ENCODE measurements around the gene COL9A3.

Gene COL9A3

GRCh38 chr20:62812181-62812906 is 4.5 kb upstream of the COL9A3 start:
- DNase-seq, result no peak

DNA sequence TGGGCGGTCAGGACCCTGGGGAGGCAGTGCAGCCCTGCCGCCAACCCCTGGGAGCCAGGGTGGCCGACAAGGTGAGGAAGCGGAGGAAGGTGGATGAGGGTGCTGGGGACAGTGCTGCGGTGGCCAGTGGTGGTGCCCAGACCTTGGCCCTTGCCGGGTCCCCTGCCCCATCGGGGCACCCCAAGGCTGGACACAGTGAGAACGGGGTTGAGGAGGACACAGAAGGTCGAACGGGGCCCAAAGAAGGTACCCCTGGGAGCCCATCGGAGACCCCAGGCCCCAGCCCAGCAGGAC is 4.0 kb upstream of the COL9A3 start:
- DNase-seq, result no peak

GRCh38 chr20:62813588-62813987 is 3.3 kb upstream of the COL9A3 start:
- no peak for DNase-seq

GRCh38 chr20:62814060-62814708 is 2.7 kb upstream of the COL9A3 start:
- no peak for DNase-seq

DNA sequence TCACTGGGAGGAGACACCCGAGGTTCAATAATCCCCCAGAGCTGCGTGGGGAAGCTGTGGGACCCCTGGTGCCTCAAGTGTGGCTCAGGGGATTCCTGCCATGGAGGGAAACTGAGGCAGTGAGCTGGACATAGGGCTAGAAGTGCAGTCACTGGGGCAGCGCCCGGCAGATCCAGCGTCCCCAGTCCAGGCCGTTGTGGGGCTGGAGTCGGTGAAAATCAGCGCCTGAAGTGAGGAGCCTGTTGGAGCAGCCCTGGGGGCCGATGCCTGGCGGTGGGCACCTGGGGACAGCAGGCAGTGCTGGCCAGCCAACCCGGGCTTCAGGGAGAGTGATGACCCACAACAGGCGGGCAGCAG is 2.2 kb upstream of the COL9A3 start:
- DNase-seq, result no peak

GRCh38 chr20:62815066-62815991 is 1.5 kb upstream of the COL9A3 start:
- no peak for DNase-seq

GRCh38 chr20:62816031-62816883 is 593 bp upstream of the COL9A3 start:
- no peak for DNase-seq

DNA sequence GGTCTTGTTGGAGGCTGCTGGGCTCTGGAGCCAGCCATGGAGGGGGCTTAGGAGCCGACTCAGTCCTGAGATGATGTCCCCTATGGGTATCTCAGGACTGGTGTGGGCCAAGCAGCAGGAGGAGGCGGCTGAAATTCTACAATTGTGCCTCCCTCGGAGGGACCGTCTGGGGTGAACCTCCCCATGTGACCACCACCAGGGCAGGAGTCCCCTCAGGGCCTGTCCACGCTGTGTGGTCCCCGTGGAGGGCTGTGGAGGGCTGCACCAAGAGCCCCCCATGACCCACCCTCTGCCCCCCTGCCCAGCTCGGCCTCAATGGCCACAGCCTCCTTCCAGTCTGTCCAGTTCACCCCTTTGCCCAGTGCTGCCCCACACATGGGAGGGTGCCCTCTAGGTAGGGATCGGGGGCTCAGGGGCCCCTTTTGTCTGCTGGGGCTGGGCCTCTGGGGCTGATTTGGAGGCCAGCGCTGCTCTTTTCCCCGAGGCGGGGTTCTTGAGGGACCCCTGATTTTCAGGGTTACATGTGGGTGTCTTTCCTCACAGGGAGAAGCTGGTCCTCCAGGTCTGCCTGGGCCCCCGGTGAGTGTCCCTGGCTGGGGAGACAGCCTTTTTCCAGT is 1.2 kb downstream of the COL9A3 start:
- DNase-seq, result no peak

GRCh38 chr20:62818592-62819493 is 2.0 kb downstream of the COL9A3 start:
- DNase-seq, result no peak

- DNase-seq, result no peak
Observed at GRCh38 chr20:62819494-62820174, 2.8 kb downstream of the COL9A3 start.

DNA sequence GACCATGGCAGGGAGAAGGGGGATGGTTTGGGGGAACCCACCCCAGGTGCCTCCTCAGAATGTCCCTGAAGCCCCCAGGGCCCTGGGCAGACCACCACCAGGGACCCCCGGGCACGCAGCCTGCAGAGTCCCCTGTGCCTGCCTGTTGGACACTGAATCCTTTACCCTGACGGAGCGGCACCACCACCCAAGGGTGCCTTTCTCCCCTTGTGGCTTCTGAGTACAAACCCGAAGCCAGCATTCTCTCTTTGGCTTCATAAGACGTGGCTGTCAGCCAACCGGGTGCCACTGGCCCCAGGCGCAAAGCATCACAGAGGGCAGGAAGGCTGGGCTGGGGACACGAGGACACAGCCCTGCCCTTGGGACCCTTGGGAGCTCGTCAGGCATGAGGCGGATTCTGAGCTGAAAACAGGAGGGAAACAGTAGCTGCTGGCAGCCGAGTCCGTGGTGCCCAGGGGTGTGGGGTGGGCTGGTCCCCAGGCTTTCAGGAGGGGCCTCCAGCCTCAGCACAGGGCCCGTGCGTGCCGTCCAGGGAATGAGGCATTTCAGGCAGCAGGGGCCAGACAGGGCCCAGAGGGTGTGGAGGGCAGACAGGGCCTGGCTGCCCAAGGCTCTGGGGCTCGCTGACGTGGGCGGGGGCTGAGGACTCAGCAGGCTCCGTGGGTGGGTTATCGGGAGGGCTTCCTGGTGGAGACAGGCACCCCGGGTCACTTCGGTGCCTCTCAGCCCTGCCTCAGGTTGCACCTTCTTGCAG is 3.5 kb downstream of the COL9A3 start:
- DNase-seq, result no peak

- DNase-seq, result no peak
Observed at GRCh38 chr20:62820962-62821725, 4.3 kb downstream of the COL9A3 start.

GRCh38 chr20:62821726-62822210 is 4.9 kb downstream of the COL9A3 start:
- DNase-seq, result no peak

- no peak for DNase-seq
Observed at GRCh38 chr20:62822239-62822787, 5.5 kb downstream of the COL9A3 start.

DNA sequence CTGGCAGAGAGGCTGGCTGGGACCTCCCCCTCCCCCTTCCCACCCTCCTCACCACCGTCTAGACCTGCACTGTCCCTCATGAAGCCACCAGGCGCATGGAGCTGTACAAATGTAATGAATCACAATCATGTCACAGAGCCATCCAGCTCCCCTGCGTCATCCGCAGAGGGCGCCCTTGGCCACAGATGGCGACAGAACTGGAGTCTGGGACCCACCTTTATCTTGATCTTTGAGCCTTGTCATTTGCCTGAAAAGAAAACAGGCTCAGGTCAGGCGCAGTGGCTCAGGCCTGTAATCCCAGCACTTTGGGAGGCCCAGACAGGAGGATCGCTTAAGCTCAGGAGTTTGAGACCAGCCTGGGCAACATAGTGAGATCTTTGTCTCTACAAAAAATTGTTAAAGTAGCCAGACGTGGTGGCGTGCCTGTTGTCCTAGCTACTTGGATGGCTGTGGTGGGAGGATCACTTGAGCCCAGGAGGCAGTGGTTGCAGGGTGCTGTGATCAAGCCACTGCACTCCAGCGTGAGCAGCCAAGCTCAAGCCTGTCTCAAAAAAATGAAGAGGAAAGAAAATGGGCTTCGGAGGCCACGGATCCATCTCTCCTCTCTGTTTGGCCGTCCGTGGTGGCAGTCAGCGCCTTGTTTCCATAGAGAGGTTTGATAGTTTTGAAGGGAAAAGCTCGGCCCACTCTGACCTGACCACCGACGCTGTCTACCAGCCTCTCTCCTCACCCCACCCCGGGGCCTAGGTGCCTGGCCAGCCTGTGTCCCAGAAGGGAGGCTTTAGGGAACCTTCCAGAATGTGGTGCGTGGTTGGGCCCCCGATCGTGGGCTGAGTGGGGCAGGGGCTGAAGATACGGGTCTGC is 6.2 kb downstream of the COL9A3 start:
- DNase-seq, result no peak

DNA sequence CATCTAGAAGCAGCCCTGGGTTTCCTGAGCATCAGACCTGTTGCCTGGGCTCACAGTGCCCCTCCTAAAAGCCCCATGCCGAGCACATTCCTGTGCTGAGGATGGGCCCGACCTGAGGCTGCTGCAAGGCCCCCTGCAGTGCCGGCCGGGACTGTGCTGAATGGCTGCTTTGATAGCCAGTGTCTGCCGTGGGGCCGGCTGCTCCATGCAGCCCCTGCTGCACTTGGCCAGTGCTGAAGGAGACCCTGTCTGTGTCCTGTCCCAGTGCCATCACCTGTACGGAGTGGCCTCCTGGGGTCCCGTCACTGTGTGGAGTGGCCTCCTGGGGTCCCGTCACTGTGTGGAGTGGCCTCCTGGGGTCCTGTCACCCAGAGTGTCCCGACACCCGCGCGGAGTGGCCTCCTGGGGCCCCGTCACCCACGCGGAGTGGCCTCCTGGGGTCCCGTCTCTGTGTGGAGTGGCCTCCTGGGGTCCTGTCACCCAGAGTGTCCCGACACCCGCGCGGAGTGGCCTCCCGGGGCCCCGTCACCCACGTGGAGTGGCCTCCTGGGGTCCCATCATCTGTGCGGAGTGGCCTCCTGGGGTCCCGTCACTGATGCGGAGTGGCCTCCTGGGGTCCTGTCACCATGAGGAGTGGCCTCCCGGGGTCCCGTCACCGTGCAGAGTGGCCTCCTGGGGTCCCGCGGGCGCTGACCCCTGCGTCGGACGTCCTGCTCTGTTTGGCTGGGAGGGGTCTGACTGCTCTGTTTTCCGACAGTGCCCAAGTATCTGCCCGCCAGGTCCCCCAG is 7.0 kb downstream of the COL9A3 start:
- no peak for DNase-seq
